H9 (cell line): ENCODE data around the gene PRUNE2. TPM values are rescaled to one million over a fixed set of nuclear protein-coding genes. Genes with fewer than 3 reads are reported as not detected.

ENCODE experiments used
- DNase-seq: peaks from one replicate; pipeline ENCODE4 v3.0.0-alpha.2; 2017
- H2AFZ ChIP-seq: one replicate; pipeline ENCODE4 v1.6.1; 2013; ENCODE audit warnings: mild to moderate bottlenecking, low read length, control low read depth, moderate library complexity
- H2AK5ac ChIP-seq: 2 replicates; pipeline ENCODE4 v1.6.1; 2013; ENCODE audit warnings: low read length, control low read depth, mixed read lengths; ENCODE audit not compliant: insufficient read length
- H2BK120ac ChIP-seq: one replicate; pipeline ENCODE4 v1.6.1; 2013; ENCODE audit warnings: low read depth, mild to moderate bottlenecking, low read length, control low read depth, inconsistent platforms; ENCODE audit not compliant: poor library complexity, severe bottlenecking
- H2BK12ac ChIP-seq: 2 replicates; pipeline ENCODE4 v1.6.1; 2013; ENCODE audit warnings: low read length, control low read depth, mixed read lengths, low read depth; ENCODE audit not compliant: insufficient read length
- H2BK15ac ChIP-seq: 2 replicates; pipeline ENCODE4 v1.6.1; 2013; ENCODE audit warnings: low read depth, low read length, control low read depth
- H2BK20ac ChIP-seq: one replicate; pipeline ENCODE4 v1.6.1; 2013; ENCODE audit warnings: low read depth, mild to moderate bottlenecking, low read length, control low read depth, inconsistent platforms; ENCODE audit not compliant: poor library complexity, severe bottlenecking
- H2BK5ac ChIP-seq: 2 replicates; pipeline ENCODE4 v1.6.1; 2013; ENCODE audit warnings: low read length, control low read depth, mixed read lengths; ENCODE audit not compliant: insufficient read length
- H3K14ac ChIP-seq: 2 replicates; pipeline ENCODE4 v1.6.1; 2013; ENCODE audit warnings: low read length, control low read depth; ENCODE audit not compliant: insufficient read depth
- H3K18ac ChIP-seq: 2 replicates; pipeline ENCODE4 v1.6.1; 2013; ENCODE audit warnings: low read depth, mild to moderate bottlenecking, mixed read lengths, low read length, control low read depth; ENCODE audit not compliant: insufficient read length
- H3K23ac ChIP-seq: 2 replicates; pipeline ENCODE4 v1.6.1; 2013; ENCODE audit warnings: low read length, control low read depth, mixed read lengths, low read depth; ENCODE audit not compliant: insufficient read length
- H3K23me2 ChIP-seq: 2 replicates; pipeline ENCODE4 v1.6.1; 2013; ENCODE audit warnings: low read depth, mild to moderate bottlenecking, mixed read lengths, low read length, control low read depth; ENCODE audit not compliant: insufficient read length, poor library complexity, severe bottlenecking
- H3K27ac ChIP-seq: 2 replicates; pipeline ENCODE4 v1.5.1; 2013; ENCODE audit warnings: low read length, control low read depth, mixed read lengths, low read depth; ENCODE audit not compliant: insufficient read length
- H3K27me3 ChIP-seq: 2 replicates; pipeline ENCODE4 v1.6.1; 2013; ENCODE audit warnings: low read length, control low read depth, inconsistent platforms; ENCODE audit not compliant: insufficient read depth
- H3K4ac ChIP-seq: 2 replicates; pipeline ENCODE4 v1.6.1; 2013; ENCODE audit warnings: low read depth, mild to moderate bottlenecking, control low read depth, inconsistent platforms, low read length, moderate library complexity
- H3K4me1 ChIP-seq: 2 replicates; pipeline ENCODE4 v1.6.1; 2013; ENCODE audit warnings: low read length, control low read depth, inconsistent platforms; ENCODE audit not compliant: insufficient read depth
- H3K4me2 ChIP-seq: 2 replicates; pipeline ENCODE4 v1.6.1; 2013; ENCODE audit warnings: low read length, control low read depth, mixed read lengths; ENCODE audit not compliant: insufficient read length, insufficient read depth
- H3K56ac ChIP-seq: 2 replicates; pipeline ENCODE4 v1.6.1; 2013; ENCODE audit warnings: low read depth, mild to moderate bottlenecking, mixed read lengths, low read length, control low read depth; ENCODE audit not compliant: insufficient read length
- H3K79me1 ChIP-seq: 2 replicates; pipeline ENCODE4 v1.6.1; 2013; ENCODE audit warnings: low read depth, mild to moderate bottlenecking, moderate library complexity, low read length, control low read depth, inconsistent platforms; ENCODE audit not compliant: insufficient read depth, poor library complexity, severe bottlenecking
- H3K79me2 ChIP-seq: 2 replicates; pipeline ENCODE4 v1.6.1; 2013; ENCODE audit warnings: low read length, control low read depth, inconsistent platforms; ENCODE audit not compliant: insufficient read depth
- H3K9ac ChIP-seq: 2 replicates; pipeline ENCODE4 v1.6.1; 2013; ENCODE audit warnings: low read length, control low read depth, mixed read lengths; ENCODE audit not compliant: insufficient read length; ENCODE audit errors: extremely low read depth
- H3K9me3 ChIP-seq: one replicate; pipeline ENCODE4 v1.6.1; 2013; ENCODE audit warnings: low read depth, low read length, inconsistent platforms; ENCODE audit not compliant: control insufficient read depth
- H3T11ph ChIP-seq: one replicate; pipeline ENCODE4 v1.6.1; 2013; ENCODE audit warnings: mild to moderate bottlenecking, low read length, control low read depth, inconsistent platforms
- H4K20me1 ChIP-seq: one replicate; pipeline ENCODE4 v1.6.1; 2013; ENCODE audit not compliant: control insufficient read depth, insufficient read length, insufficient read depth
- H4K5ac ChIP-seq: 2 replicates; pipeline ENCODE4 v1.6.1; 2013; ENCODE audit warnings: low read depth, mild to moderate bottlenecking, mixed read lengths, low read length, control low read depth; ENCODE audit not compliant: insufficient read length
- H4K8ac ChIP-seq: replicated peaks from 2 replicates; pipeline ENCODE4 v1.6.1; 2013; ENCODE audit warnings: low read length, control low read depth, mixed read lengths, low read depth; ENCODE audit not compliant: insufficient read length
- H4K91ac ChIP-seq: 2 replicates; pipeline ENCODE4 v1.6.1; 2013; ENCODE audit warnings: low read depth, mild to moderate bottlenecking, moderate library complexity, mixed read lengths, low read length, control low read depth; ENCODE audit not compliant: insufficient read length
- H3K27ac Mint-ChIP-seq, 3 experiments: 2 replicates in 2 of 3; 3 replicates in 1 of 3; pipeline ENCODE4 v1.8.0; 2020 to 2021; ENCODE audit warnings: mixed read lengths in 3 of 3, mild to moderate bottlenecking in 1 of 3, moderate library complexity in 1 of 3
- H3K27me3 Mint-ChIP-seq: 2 replicates; pipeline ENCODE4 v1.8.0; 2021; ENCODE audit warnings: low read depth, mild to moderate bottlenecking, moderate library complexity, mixed read lengths
- H3K36me3 Mint-ChIP-seq, 3 experiments: 2 replicates in 2 of 3; 3 replicates in 1 of 3; pipeline ENCODE4 v1.8.0; 2020 to 2021; ENCODE audit warnings: low read depth in 3 of 3, mixed read lengths in 3 of 3; ENCODE audit not compliant: insufficient read depth in 1 of 3
- H3K4me1 Mint-ChIP-seq, 2 experiments: 2 replicates each; pipeline ENCODE4 v1.8.0; 2020; ENCODE audit warnings: mixed read lengths in 2 of 2
- H3K4me3 Mint-ChIP-seq, 2 experiments: 2 replicates in 1 of 2; 3 replicates in 1 of 2; pipeline ENCODE4 v1.8.0; 2020 to 2021; ENCODE audit warnings: mild to moderate bottlenecking in 2 of 2, mixed read lengths in 2 of 2, moderate library complexity in 1 of 2
- H3K9me3 Mint-ChIP-seq, 2 experiments: 2 replicates in 1 of 2; 3 replicates in 1 of 2; pipeline ENCODE4 v1.8.0; 2020; ENCODE audit warnings: mild to moderate bottlenecking in 2 of 2, mixed read lengths in 2 of 2, moderate library complexity in 1 of 2
- CTCF ChIP-seq: fragments of 200-600 bp; sonication (generic); conservative IDR thresholded peaks from 3 replicates; pipeline ENCODE4 v1.8.0; 2021; ENCODE audit warnings: antibody characterized with exemption, mild to moderate bottlenecking
- WGBS: extraction: QIAGEN DNeasy Blood & Tissue Kit; methylation state at CpG from one replicate; pipeline ENCODE4 v1.1.7; 2013; ENCODE audit warnings: missing lambda C conversion rate, low lambda C conversion rate, mixed read lengths; ENCODE audit not compliant: insufficient read length; ENCODE audit errors: extremely low coverage; 5-methylcytosine and 5-hydroxymethylcytosine counted together
- total RNA-seq: library from RNA; stranded (reverse); gene quantifications from 2 replicates; pipeline ENCODE4 v1.2.1, GENCODE V29; 2021

Gene PRUNE2
- total RNA-seq, 1 experiment from 2014 or later, result 12.1 TPM

DNA sequence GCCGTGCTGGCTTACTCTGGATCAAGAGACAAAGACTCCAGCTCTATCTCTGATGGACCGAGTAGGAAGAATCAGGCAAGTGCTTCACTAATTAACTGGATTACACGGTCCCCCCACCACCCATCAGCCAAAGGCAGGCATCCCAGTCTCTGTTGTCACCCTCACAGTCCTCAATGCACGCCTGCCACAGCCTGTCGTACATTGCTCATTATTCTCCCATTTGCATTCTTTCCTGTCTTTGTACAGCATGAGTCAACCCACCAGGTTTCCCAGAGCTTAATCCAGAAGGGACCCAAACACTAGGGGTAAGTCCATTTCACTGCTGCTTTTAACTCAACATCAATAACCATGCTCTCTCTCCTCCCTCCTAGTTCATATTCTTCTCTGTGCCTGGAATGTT is 97.3 kb downstream of the PRUNE2 start:
- Histone ChIP-seq H3K23ac (no peak overlapping the region), H4K20me1 (no peaks in the 10 kb centered on the region), H3K4me2 (no peak overlapping the region), H3T11ph (no peak overlapping the region), H3K79me2 (no peaks in the 10 kb centered on the region), H3K27me3 (no peaks in the 10 kb centered on the region), H2AK5ac (no peak overlapping the region), H3K4ac (no peak overlapping the region), H3K9me3 (no peaks in the 10 kb centered on the region), H3K9ac (no peak overlapping the region), H4K5ac (no peak overlapping the region), H2BK12ac (no peak overlapping the region), H3K79me1 (no peaks in the 10 kb centered on the region), H3K14ac (no peak overlapping the region), H2AFZ (no peak overlapping the region), H3K18ac (no peak overlapping the region), H3K56ac (no peak overlapping the region), H3K4me1 (peaks cover under 1% of the 10 kb centered on the region; the same call in 1 of the 2 replicates), H2BK20ac (no peak overlapping the region), H4K8ac (no peak overlapping the region), H2BK15ac (no peak overlapping the region), H2BK120ac (no peak overlapping the region), H3K27ac (no peak overlapping the region), H3K23me2 (no peaks in the 10 kb centered on the region), H4K91ac (no peak overlapping the region), H2BK5ac (no peak overlapping the region)
- no peak for DNase-seq
- no peaks in the 10 kb centered on the region for H3K27me3 Mint-ChIP-seq
- no peak overlapping the region for H3K4me3 Mint-ChIP-seq
- no peak for TF ChIP-seq CTCF
- peaks cover 6 to 8% of the 10 kb centered on the region in 2 experiments for H3K4me1 Mint-ChIP-seq
- no CpG with 5 or more reads among the region's 5 CpGs for WGBS
- H3K9me3 Mint-ChIP-seq, result no peaks in the 10 kb centered on the region
- no peak overlapping the region for H3K27ac Mint-ChIP-seq
- peaks cover 0 to 3% (median 1%) of the 10 kb centered on the region in 3 experiments; a peak in 1 of 7 replicates for H3K36me3 Mint-ChIP-seq
